HG03432 (cell line): Measurements from ENCODE around the gene ATCAY.
"Not testable (repeated sequence)": the region's sequence is repeated elsewhere in the genome, so short reads cannot be mapped to it uniquely, and the experiment has no call there.

Experiments
- ATAC-seq: cut with Tn5 transposase; IDR thresholded peaks from one replicate; pipeline ENCODE4 v1.9.1; 2021; ENCODE audit warnings: mild to moderate bottlenecking, moderate library complexity; ENCODE audit not compliant: unreplicated experiment

ATCAY gene

DNA sequence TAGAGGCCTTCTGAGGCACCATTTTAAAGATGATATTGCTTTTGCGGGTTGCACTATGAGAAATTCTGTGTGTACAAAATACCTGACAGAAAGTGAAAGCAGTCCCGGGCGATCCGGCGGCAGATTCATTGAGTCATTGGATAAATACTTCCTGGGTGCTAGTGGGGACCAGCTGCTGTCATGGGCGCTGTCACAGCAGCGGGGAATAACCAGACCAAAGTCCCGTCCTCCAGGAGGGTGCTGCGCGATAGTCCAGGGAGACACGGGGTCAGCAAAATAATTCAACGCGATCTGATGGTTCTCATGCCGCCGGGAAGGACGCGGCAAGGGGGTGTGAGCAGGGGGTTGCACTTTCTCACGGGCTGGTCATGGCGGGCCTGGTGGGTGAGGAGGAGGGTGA is 25.2 kb upstream of the ATCAY start:
- no peak for ATAC-seq

DNA sequence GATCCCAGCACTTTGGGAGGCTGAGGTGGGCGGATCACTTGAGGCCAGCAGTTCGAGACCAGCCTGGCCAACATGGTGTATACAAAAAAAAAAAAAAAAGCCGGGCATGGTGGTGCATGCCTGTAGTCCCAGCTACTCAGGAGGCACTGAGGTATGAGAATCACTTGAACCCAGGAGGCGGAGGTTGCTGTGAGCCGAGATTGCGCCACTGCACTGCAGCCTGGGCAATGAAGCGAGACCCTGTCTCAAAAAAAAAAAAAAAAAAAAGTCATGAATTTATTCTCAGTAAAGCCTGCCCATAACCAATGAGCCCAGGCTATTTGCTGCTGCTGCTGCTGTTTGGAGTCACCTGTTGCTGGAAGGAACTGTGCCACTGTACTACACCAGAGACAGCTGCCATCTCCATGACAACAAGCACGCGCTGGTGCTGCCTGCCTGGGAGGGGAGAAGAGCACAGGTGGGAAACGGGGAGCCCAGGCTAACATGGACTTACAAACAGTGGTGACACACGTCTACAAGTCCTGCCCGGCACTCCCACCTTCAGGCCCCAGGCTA is 23.0 kb upstream of the ATCAY start:
- ATAC-seq: no peak

DNA sequence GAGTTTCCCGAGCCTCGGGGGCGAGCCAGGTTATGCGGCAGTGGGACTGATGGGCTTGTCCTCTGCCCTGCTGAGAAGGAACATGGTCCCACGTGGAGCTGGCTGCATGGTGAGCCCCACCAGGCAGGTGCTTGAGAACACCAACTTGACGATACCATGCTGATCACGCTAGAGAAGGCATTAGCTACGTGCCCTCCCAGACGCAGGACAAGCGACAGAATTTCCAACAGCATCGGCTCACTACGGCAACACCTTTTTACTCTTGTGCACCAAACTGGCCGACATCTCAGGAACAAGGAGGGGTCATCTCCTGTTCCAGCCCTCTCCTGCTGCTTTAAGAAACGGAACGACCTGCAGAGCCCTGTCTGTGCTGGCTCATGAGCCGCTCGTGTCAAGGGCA is 20.0 kb upstream of the ATCAY start:
- no peak for ATAC-seq

DNA sequence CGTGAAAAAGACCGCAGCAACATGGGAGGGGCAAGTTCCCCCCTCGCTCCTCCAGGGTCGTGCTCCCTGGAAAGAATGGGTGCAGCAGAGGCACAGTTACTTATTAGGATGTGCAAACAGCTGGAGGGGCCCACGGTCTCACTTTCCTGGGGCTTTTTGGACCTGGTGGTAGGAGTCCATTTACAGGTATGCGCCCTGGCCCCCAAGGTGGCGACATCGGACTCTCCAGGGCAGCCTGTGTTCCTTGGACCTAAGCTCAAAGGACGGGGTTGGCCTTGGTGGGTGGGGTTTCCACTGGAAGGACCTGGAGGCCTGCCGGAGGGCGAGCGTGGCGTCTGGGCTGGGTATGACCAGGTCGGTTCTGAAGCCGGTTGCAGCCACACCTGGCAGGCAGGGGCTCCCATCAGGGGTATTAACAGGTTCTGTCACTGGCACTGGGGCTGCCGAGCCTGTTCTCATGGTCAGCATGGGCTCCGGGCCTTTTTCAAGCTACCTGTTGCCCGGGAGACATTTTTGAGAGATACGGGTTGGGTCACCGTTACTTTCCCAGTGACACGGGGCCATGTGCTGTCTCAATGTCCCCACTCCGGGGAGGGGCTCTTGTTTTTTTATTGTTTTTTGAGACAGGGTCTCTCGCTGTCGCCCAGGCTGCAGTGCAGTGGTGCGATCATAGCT is 17.5 kb upstream of the ATCAY start:
- no peak for ATAC-seq

DNA sequence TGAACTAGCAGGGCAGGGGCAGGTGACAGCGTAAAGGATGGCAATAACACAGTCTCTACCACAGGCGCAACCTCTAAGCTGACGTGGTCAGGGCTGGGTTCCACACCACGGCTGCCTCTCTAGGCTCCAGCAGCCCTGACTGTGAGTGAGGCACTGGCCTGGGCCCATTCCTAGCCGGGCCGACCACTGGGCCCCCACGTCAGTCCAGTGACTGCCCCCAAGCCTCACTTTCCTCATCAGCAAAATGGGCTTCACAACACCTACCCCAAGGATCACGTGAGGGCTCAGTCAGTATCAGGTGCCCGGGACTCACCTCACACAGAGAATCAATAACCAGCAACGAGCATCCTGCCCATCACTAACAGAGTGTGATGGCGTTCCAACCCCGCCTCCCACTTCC is 16.8 kb upstream of the ATCAY start:
- ATAC-seq: no peak

DNA sequence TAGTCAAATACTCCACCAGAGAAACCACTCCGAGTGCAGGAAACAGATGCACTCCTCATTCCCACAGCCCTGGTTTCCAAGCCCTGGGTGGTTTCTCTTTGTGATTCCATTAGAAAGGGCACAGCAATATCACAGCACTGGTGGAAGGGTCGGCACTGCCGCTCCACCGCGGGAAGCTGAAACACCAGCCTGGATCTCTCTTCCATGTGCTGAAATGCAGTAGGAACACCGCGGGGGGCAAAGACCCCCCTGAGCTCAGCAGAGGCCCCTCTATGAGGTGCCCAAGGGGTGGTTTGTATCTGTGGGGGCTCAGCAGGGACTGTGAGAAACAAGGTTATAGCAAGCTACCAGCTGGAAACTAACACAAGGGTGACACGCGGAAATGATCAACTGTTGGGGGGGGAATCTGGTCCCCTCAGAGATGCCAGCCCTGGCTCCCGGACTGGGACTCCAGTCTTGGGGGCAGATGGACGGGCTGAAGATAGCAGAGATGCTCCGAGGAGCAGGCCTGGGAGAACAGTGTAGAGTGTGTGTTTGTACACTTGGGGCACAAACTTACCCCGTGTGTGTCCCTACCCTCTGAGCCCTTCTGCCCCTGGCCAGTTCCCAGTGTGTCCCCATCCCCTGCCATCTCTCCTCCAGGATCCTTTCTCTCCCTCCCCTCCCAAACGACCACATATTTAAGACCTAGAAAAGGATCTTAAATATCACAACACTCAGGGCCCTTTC is 13.4 kb upstream of the ATCAY start:
- no peak for ATAC-seq

DNA sequence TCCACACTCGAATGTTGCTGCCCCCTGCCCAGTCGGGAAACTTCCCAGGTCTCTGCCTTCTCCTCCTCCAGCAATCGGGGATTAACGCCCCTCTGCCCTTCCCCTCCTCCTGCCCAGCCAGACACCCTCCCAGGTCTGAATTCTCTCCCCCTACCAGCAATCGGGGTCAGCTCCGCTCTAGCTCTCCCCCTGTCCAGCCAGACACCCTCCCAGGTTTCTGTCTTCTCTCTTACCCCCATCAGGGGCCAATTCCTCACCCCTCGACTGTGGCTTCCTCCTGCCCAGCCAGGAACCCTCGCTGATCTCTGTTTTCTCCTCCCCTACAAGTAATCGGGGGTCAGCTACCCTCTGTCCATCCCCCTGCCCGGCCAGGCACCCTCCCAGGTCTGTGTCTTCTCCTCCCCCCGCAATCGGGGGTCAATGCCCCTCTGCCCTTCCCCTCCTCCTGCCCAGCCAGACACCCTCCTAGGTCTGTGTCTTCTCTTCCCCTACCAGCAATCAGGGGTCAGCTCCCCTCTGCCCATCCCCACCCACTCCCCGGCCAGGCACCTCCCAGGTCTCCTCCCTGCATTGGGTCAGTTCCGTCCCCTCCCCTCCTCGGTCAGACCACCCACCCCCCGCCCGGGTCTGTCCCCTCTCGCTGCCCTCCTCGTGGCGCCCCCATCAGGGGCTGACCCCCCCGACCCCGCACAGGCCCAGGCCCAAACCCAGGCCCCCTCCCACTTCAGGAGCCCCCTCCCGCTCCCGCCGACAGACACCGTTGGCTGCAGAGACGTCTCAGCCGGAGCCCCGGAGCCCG is 12.3 kb upstream of the ATCAY start:
- ATAC-seq: no peak

DNA sequence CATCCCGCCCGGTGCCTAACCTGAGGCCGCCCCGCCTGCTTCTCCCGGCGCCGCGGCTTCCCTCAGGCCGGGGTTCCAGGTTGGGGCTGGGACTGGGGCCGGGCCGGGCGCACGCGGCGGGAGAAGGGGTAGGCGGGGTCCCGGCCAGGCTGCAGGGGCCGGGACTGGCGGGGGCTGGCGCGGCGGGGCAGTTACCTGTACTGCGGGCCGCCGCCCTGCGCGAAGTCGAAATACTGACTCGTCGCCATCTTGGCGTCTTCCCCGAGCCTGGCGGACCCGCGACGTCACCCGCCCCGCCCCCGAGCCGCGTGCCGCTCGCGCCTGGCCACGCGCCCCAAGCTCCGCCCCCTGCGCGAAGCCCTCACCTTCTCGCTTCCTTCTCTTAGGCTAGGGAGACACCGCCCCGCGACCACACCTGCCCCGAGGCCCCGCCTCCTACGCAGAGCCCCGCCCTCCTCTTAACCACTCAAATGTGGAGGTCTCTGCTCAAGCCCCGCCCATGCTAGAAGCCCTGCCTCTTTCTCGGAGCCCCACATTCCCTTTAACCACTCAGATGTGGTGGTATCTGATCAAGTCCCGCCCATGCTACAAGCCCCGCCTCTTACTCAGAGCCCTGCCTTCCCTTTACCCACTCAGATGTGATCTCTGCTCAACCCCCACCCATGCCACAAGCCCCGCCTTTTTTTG is 11.6 kb upstream of the ATCAY start, which contains the start of gene ZFR2:
ZFR2 (minus strand) TSS at position 269 of the 687 bp plus-strand sequence; CDS start at position 248, 21 bp downstream.
- no peak for ATAC-seq

DNA sequence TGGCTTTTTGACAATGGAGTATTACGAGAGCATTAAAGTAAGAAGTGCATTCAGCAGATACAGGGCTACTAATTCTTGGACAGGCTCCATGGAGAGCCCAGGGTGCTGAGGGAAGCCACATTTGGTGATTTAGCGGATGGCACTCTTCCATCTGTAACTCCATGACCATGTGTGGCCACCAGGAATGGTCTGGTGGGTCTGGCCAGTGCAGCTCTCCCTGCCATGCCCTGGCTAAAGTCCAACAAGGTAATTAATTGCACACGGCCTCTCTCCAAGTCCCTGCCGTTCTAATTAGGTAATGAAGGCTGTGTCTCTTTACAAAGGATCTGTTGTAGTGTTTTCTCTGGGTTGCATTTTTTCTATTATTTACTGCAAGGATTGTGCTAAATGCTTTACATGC is 7.3 kb upstream of the ATCAY start:
- ATAC-seq: no peak

DNA sequence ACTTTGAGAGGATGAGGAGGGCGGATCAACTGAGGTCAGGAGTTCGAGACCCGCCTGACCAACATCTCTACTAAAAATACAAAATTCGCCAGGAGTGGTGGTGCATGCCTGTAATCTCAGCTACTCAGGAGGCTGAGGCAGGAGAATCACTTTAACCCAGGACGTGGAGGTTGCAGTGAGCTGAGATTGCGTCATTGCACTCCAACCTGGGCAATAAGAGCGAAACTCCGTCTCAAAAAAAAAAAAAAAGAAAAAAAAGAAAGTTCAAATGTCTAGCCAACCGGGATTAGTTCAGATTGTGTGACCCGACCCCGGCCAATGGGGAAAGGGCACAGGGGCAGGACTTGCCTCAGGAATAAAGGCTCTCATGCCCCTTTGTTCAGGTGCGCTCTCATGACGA is 5.8 kb upstream of the ATCAY start:
- not testable (repeated sequence) for ATAC-seq

DNA sequence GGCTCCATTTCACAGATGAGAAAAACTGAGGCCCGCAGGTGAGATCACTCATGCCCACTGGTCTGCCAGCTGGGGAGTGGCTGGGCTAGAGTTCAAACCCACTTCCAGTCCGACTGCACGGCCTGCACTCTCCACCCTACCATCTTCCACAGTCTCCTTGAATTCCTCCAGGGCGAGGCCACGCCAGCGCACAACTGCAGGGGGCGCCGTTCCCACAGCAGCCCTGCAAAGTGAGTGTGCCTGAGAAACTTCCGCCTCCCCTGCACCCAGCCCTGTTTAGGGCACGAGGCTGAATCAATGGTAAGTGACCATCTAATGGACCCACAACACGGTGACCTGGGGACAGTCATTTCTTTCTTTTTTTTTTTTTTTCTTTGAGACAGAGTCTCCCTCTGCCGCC is 829 bp upstream of the ATCAY start:
- ATAC-seq: no peak

DNA sequence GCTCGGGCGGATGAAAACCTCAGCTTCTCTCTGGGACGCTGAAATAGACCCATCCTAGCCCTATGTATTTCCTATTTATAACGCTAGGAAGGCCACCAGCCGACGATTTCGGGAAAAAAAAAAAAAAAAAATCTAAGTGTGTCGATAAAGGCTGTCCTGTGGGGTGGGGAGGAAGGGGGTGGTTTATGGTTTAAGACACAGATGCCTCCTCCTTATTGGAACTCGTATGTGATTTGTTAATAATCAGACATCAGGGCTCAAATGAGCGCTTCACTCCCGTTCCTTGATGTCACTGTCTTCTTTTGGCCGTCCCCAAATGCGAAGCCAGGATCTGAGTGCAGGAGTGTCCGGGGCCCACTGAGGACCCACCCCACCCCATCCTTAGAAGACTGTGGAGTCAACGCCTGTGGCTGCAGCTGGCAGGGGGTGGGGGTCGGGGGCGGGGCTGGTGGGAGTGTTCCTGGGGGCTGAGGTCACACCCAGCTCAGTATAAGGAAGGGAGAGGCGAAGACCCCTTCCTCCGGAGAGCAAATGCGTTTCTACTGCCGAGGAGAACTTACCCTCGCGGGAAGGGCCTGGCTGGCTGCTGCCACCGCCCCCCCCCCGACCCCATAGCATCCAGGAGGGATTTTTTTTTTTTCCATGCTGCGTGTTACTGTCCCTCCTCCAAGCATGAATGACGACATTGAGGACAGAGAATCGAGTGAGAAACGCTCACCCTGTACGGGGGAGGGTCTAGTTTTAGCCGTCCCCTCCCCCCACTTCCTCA is 971 bp downstream of the ATCAY start:
- no peak for ATAC-seq

DNA sequence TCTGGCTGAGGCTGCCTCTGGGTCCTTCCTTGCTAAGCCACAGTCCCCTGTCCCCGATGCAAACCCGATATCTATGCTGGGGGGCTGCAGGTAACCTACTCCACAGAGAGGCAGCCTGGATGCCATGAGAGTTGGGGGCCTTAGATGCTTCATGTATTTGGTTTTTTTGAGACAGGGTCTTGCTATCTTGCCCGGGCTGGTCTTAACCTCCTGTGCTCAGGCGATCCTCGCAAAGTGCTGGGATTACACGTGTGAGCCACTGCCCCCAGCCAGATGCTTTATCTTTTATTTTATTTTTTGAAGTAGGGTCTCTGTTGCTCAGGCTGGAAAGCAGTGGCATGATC is 1.5 kb downstream of the ATCAY start:
- no peak for ATAC-seq

DNA sequence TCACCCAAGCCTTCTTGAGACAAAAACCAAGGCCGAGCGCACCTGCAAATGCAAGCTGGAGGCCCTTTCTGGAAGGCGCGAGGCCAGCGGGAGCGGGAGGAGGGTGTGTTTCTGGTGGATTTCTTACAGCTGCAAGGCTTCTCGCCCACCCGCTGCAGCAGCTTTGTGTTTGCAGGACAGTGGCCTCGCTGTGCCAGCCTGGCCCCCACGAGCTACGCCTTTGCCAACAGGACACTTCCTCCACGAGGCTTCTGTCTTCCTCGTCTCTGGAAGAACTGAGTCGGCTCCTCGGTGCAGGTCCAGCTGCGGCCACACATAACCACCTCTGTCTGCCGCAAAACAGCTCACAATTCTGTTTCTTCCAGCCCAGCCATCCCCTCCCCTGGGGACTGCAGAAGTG is 10.1 kb downstream of the ATCAY start:
- no peak for ATAC-seq

DNA sequence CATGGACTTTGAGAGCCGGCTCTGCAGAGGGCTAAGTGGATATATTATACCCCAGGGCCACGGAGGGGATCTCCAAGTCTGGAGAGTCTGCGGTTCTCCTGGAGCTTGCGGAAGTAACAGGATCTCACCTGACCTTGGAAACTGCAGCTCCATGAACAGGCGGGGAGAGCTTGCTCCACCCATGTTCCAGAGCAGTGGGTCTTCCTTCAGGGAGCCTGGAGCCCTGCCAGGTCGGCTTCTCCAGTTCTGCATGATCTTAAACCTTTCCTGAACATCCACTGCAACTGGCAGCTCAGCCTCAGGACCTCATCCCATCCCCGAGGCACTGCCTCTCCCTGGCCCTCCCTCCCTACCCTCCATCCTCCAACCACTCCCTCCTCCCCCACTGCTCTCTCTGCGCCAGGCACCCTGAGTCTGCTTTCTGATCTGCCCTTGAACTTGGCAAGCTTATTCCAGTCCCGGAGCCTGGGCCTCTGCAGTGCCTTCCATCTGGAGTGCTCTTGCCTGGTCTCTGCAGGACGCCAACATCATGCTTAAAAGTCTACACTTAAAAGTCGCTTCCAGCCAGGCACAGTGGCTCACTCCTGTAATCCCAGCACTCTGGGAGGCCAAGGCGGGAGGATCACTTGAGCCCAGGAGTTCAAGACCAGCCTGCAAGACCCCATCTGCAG is 13.2 kb downstream of the ATCAY start:
- no peak for ATAC-seq

DNA sequence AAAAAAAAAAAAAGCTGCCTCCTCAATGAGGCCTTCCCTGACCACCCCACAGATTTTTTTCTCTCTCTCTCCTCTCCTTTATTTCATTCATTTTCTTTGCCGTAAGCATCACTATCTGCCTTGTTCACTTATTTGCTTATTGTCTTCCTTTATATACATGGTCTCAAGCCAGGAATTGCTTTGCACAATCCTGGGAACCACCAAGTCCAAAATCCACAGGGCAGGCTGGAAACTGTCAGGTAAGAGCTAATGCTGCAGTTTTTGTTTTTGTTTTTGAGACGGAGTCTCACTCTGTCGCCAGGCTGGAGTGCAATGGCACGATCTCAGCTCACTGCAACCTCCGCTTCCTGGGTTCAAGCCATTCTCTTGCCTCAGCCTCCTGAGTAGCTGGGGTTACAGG is 14.5 kb downstream of the ATCAY start:
- ATAC-seq: not testable (repeated sequence)

DNA sequence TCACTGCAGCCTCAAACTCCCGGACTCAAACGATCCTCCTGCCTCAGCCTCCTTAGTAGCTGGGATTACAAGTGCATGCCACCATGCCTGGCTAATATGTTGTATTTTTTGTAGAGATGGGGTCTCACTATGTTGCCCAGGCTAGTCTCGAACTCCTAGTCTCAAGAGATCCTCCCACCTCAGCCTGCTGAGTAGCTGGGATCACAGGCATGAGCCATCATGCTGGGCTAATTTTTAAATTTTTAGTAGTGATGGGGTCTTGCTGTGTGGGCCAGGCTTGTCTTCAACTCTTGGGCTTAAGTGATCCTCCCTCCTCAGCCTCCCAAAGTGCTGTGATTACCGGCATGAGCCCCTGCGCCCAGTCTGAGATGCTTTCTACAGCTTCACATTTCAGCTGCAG is 15.3 kb downstream of the ATCAY start:
- ATAC-seq: no peak

DNA sequence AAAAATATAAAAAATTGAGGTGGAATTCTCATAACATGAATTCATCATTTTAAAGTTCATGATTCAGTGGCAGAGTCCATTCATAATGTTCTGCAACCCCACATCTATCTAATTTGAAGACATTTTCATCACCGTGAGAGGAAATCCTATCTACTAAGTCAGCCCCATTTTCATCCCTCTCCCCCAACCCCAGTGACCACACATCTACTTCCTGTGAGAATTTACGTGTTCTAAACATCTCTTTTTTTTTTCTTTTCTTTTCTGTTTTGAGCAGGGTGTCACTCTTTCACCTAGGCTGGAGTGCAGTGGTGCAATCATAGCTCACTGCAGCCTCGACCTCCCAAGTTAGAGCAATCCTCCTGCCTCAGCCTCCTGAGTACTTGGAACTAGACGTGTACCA is 17.5 kb downstream of the ATCAY start:
- no peak for ATAC-seq

DNA sequence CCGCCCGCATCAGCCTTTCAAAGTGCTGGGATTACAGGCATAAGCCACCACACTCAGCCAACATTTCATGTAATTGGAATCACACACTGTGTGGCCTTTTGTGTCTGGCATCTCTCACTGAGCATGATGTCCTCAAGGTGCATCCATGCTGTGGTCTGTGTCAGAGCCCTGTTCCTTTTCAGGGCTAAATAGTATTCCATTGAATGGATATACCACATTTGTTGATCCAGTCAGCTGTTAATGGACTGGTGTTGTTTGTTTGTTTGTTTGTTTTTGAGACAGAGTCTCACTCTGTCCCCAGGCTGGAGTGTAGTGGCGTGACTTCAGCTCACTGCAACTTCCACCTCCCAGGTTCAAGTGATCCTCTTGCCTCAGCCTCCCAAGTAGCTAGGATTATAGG is 17.9 kb downstream of the ATCAY start:
- no peak for ATAC-seq
